ENCODE results near the gene CTNNBL1.
A peak's percentile ranks its signal among the peaks of the same experiment; 100 is the strongest.
"Not testable (repeated sequence)": the region's sequence is repeated elsewhere in the genome, so short reads cannot be mapped to it uniquely, and the experiment has no call there.

CTNNBL1 gene

DNA sequence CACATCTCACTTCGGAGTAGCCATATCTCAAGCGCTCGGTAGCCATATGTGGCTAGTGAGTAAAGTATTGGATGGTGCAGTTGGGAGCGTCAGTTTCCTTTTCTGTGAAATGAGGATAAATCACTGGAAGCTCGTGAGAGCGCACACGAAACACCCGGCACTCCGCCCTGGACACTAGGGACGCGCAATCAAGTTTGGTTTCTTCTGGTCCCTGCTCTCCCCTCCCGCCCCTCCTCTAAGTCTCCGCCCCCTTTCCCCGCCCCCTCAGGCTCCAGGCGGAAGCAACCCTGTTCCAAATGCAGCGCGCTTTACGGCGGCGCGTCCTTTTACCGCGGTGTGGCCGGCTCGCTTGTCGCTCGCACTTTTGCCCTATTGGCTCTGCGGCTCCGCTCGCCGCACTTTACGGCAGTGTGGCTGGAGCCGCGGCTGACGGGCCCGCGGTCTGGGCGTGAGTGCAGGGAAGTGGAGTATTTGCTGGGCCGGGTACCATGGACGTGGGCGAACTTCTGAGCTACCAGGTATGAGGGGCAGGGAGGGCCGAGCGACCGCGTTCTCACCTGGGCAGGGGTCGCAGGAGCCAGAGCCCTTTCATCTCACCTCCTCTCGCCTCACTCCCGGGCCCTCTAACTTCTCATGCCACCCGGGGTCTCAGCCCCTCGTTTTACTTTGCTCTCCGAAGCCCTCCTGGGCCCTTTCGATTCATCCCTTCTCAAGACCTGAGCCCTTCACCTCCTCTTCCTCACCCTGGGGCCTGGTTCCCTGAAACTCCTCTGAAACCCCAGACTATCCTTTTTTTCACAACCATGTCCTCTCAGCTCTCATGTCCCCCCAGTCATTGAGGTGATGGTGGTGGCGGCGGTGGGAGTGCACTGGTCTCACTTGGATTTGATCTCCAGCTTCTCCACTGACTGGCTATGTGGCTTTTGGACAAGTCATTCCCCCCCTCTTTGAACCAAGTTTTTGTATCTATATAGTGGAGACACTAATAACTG is at the start of gene CTNNBL1:
CTNNBL1 (plus strand) TSS at position 396 of the 992 bp plus-strand sequence; CDS start at position 489, 93 bp downstream.
- DNase-seq (ENCODE audit: low read depth) = peak; percentile 84

DNA sequence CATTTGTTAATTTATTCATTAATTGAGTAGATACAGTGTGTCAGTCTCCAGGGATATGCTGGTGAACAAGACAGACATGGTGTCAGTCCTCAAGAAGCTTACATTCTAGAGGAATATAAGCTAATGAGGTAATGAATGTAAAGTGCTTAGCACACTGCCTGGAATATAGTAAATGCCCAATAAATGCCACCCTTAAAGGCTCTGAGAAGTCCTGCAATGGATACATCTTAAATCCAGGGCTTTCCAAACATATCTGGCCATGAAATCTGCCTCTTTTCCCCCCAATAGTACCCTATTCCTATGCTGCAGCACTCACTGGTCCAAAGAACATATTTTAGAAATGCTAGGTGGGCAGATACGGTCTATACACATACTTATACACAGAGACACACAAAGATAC is 49.2 kb upstream of the CTNNBL1 start:
- DNase-seq (ENCODE audit: low read depth) = no peak

DNA sequence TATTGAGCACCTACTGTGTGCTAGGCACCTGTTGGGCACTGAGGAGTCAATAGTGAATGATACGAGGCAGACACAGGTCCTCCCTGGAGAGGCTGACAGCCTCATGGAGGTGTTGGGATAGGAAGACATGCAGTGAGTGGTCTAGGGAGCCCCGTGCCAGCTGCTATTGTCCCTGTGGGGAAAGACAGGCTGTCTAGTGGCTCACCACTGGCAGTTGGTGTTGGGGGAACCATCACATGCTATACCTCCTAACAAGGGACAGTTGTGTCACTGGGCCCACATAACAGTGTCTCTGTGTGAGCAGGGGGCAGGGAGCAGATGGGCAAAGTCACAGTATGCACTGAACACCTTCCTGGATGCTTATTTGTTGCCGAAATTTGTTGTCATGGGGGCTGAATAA is 45.9 kb upstream of the CTNNBL1 start:
- DNase-seq (ENCODE audit: low read depth) = no peak

DNA sequence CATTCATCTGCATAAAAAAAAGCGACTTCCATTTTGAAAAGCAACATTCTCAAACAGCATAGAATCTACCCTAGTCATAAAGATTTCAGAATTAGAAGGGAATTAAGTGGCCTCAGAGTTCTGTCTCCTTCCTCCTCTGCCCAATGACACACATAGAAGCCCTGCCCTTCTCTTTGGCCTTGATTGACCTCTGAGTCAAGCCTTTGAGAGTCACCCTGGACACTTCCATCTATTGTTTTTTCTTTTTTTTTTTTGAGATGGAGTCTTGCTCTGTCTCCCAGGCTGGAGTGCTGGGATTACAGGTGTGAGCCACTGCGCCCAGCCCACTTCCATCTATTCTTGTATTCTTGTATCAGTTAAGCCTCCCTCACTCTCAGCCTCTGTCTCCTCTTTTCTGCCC is 44.8 kb upstream of the CTNNBL1 start:
- DNase-seq (ENCODE audit: low read depth) = no peak

GRCh38 chr20:37649676-37650370 is 44.0 kb upstream of the CTNNBL1 start:
- DNase-seq (ENCODE audit: low read depth) = no peak

DNA sequence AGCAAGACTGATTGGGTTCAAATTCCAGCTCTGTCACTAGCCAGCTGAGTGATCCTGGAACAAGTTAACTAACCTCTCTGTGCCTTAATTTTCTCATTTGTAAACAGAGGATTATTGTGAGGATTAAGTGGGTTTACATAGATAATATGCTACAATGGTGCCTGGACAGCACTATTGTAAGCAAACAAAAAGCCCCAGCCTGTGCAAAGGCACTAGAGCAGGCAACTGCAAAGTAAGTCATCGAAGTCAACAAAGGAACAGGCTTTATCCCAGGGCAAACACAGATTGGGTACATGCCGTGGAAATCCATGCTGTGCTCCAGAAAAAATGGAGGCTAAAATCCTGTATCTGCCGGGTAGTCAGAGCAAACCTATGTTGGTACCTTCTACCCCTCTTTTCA is 43.2 kb upstream of the CTNNBL1 start:
- no peak for DNase-seq (ENCODE audit: low read depth)

DNA sequence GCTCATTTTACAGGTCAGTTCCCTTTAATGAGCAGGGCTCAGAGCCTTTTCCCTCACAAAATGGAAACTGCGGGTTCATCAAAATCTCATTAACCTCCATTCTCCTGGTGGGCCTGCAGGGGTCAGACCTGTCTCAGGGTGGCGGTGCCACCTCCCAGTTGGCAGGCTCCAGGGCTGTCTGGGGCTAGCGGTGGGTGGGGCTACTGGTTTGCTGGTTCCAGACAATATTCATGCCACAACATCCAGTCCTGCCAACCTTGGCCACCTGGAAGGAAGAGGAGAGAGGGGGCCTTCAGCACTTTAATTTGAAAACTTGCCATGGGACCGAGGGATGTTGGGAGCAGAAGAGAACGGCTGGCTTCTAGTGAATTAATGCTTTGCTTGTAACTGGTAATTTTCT is 41.9 kb upstream of the CTNNBL1 start:
- no peak for DNase-seq (ENCODE audit: low read depth)

DNA sequence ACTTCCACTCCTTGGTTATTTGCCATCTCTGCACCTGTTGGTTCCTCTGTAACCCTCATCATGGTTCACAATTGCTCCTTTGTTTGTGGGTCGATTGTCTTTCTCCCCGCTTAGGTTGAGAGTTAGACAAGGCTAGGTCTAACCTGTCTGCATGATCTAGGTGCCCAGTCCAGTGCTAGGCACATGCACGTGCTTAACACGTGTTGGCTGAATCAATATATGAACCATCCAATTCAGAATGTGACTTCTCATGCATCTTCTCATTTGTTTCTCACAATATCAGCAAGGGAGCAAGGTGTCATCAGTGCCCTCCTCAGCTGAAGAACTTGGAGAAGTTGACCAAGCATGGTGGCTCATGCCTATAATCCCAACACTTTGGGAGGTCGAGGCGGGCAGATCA is 36.9 kb upstream of the CTNNBL1 start:
- no peak for DNase-seq (ENCODE audit: low read depth)

GRCh38 chr20:37657924-37658804 is 35.7 kb upstream of the CTNNBL1 start:
- DNase-seq (ENCODE audit: low read depth) = no peak

GRCh38 chr20:37661519-37661918 is 32.3 kb upstream of the CTNNBL1 start:
- DNase-seq (ENCODE audit: low read depth) = no peak

DNA sequence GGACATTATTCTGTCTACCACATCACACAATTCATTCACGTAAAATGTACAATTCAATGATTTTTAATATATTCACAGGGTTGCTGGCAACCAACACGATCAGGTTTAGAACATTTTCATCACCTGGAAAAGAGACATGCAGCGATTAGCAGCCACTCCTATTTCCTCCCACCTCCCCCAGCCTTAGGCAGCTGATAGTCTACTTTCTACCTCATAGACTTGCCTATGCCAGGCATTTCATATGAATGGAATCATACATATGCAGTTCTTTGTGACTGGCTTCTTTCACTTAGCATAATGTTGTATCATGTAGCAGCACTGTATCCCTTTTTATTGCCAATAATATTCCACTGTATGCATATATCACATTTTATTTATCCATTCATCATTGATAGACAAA is 31.5 kb upstream of the CTNNBL1 start:
- DNase-seq (ENCODE audit: low read depth) = no peak

- DNase-seq (ENCODE audit: low read depth) = not testable (repeated sequence)
Observed at GRCh38 chr20:37664595-37664994, 29.2 kb upstream of the CTNNBL1 start.

- DNase-seq (ENCODE audit: low read depth) = no peak
Observed at GRCh38 chr20:37668166-37668565, 25.7 kb upstream of the CTNNBL1 start.

DNA sequence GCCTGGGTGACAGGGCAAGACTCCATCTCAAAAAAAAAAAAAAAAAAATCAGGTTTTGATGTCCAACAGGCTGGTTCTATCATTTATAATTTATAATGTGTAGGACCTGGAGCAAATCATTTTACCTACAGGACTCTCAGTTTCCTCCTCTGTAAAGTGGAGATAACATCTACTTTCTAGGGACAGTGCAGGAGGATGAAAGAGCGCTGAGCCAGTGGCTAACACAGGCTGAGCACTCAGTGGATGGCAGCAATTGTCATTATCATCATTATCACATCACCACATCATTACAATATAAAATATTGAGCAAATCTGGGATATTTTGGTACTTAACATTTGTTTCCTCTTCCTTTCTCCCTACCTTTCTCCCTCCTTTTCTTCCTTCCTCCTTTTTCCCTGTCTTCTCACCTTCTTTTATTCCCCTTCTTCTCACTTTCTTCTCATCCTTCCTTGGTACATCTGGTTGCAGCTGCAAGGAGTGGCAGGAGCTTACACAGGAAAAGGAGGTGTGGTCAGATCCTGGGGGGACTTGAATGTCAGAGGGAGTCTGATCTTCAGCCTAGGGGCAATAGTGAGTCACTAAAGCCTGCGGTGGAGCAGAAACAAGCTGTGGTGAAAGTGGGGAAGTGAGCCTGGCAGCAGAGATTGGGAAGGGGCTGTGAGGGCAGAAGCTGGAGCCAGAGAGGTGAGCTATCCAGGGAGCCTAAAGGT is 24.6 kb upstream of the CTNNBL1 start:
- no peak for DNase-seq (ENCODE audit: low read depth)

GRCh38 chr20:37669773-37670236 is 24.0 kb upstream of the CTNNBL1 start:
- no peak for DNase-seq (ENCODE audit: low read depth)

DNA sequence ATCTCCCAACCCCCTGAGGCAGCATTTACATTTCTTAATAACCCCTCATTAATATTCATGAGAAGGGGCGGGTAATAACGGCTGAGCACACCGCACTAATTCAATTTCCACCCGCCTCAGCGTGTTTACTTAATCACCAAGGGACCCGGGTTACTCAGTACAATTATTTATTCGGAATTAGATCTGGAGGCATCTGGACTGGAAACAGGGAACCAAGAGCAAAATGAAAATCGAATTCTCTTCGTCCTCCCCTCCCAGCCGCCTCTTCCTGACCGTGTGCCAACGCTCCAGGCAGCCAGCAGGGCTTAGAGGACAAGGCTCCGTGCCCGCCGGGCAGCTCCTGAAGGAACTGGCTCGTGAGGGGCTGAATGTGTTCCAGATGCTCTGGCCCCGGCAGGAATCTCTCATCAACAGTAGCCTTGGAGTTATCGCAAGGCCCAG is 23.5 kb upstream of the CTNNBL1 start:
- no peak for DNase-seq (ENCODE audit: low read depth)

DNA sequence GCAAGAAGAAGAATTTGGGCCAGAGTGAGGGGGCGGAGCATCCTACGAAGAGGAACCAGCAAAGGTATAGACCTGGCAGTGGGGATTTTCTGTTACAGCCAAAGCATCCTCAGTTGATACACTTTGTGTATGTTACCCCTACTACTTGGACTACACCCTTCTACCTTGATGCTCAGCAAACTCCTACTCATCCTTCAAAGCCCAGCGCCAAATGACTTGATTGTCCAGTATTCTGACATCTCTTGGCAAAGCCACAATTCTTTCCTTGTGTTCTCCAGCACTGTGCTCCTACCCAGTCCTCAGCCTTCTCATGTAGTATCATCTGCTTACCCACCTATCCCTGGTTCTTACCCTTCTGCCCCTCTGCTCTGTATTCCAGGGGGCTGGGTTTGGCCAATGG is 21.7 kb upstream of the CTNNBL1 start:
- no peak for DNase-seq (ENCODE audit: low read depth)

- DNase-seq (ENCODE audit: low read depth) = no peak
Observed at GRCh38 chr20:37673444-37673843, 20.4 kb upstream of the CTNNBL1 start.

- no peak for DNase-seq (ENCODE audit: low read depth)
Observed at GRCh38 chr20:37676440-37676839, 17.4 kb upstream of the CTNNBL1 start.

GRCh38 chr20:37677969-37678861 is 15.6 kb upstream of the CTNNBL1 start:
- DNase-seq (ENCODE audit: low read depth) = no peak
